ENCODE measurements around the gene THRB. TPM values are rescaled to one million over a fixed set of nuclear protein-coding genes. Genes with fewer than 3 reads are reported as not detected.

THRB gene
- total RNA-seq, 5 donors from 2014 or later (not counting 1 experiment from before 2014, with no cell fraction given) = 0.03 to 0.29 (median 0.19) TPM; not detected in 2

- Mint-ChIP-seq H3K9me3 (no peaks in the 10 kb centered on the region), H3K27ac (no peak overlapping the region), H3K27me3 (peaks cover 5 to 7% of the 10 kb centered on the region in 2 donors), H3K4me1 (no peaks in the 10 kb centered on the region), H3K4me3 (no peak overlapping the region), H3K36me3 (no peaks in the 10 kb centered on the region)
- no CpG with 5 or more reads among the region's 2 CpGs for WGBS (ENCODE audit: insufficient coverage)
- Histone ChIP-seq H3K36me3 (ENCODE audit: control insufficient read depth in 2 of 2, extremely low read depth in 1 of 2, insufficient read depth in 1 of 2, low read length in 1 of 2) (no peaks in the 10 kb centered on the region), H3K27ac (ENCODE audit: low read length) (no peak overlapping the region), H3K9me3 (no peaks in the 10 kb centered on the region), H3K27me3 (replicated peaks in 1 of 2; ENCODE audit: control insufficient read depth in 2 of 2, extremely low read depth in 1 of 2, insufficient read depth in 2 of 2, low read length in 1 of 2) (no peaks in the 10 kb centered on the region), H3K4me1 (ENCODE audit: control insufficient read depth in 1 of 2, extremely low read depth in 1 of 2, insufficient read depth in 2 of 2, low read length in 2 of 2) (no peaks in the 10 kb centered on the region), H3K4me3 (ENCODE audit: control insufficient read depth in 1 of 2, extremely low read depth in 1 of 2, low read length in 1 of 2) (no peak overlapping the region)
- ATAC-seq (replicated peaks in 1 of 4) (no peak), DNase-seq (no peak)
- CTCF ChIA-PET = no interaction called here
- POLR2A ChIA-PET = no interaction called here
Measured at GRCh38 chr3:24272875-24273274, 221.8 kb downstream of the THRB start.

GRCh38 chr3:24272408-24272807 lies 222.2 kb downstream of the THRB start:
- Histone ChIP-seq H3K27me3 (replicated peaks in 1 of 2; ENCODE audit: control insufficient read depth in 2 of 2, extremely low read depth in 1 of 2, insufficient read depth in 2 of 2, low read length in 1 of 2) (no peaks in the 10 kb centered on the region), H3K36me3 (ENCODE audit: control insufficient read depth in 2 of 2, extremely low read depth in 1 of 2, insufficient read depth in 1 of 2, low read length in 1 of 2) (no peaks in the 10 kb centered on the region), H3K4me1 (ENCODE audit: control insufficient read depth in 1 of 2, extremely low read depth in 1 of 2, insufficient read depth in 2 of 2, low read length in 2 of 2) (no peaks in the 10 kb centered on the region), H3K27ac (ENCODE audit: low read length) (no peak overlapping the region), H3K9me3 (no peaks in the 10 kb centered on the region), H3K4me3 (ENCODE audit: control insufficient read depth in 1 of 2, extremely low read depth in 1 of 2, low read length in 1 of 2) (no peak overlapping the region)
- ChIA-PET CTCF (no interaction called here), POLR2A (no interaction called here)
- no peak for ATAC-seq (replicated peaks in 1 of 4)
- H3K4me3 Mint-ChIP-seq = no peak overlapping the region
- no peaks in the 10 kb centered on the region for H3K36me3 Mint-ChIP-seq
- DNase-seq = no peak
- no peaks in the 10 kb centered on the region for H3K9me3 Mint-ChIP-seq
- peaks cover 2 to 7% of the 10 kb centered on the region in 2 donors for H3K27me3 Mint-ChIP-seq
- H3K27ac Mint-ChIP-seq = no peak overlapping the region
- no peaks in the 10 kb centered on the region for H3K4me1 Mint-ChIP-seq

- Histone ChIP-seq H3K4me1 (ENCODE audit: control insufficient read depth in 1 of 2, extremely low read depth in 1 of 2, insufficient read depth in 2 of 2, low read length in 2 of 2) (no peaks in the 10 kb centered on the region), H3K9me3 (no peaks in the 10 kb centered on the region), H3K4me3 (ENCODE audit: control insufficient read depth in 1 of 2, extremely low read depth in 1 of 2, low read length in 1 of 2) (no peak overlapping the region), H3K27ac (ENCODE audit: low read length) (no peak overlapping the region), H3K36me3 (ENCODE audit: control insufficient read depth in 2 of 2, extremely low read depth in 1 of 2, insufficient read depth in 1 of 2, low read length in 1 of 2) (no peaks in the 10 kb centered on the region), H3K27me3 (replicated peaks in 1 of 2; ENCODE audit: control insufficient read depth in 2 of 2, extremely low read depth in 1 of 2, insufficient read depth in 2 of 2, low read length in 1 of 2) (no peaks in the 10 kb centered on the region)
- Mint-ChIP-seq H3K4me1 (no peaks in the 10 kb centered on the region), H3K4me3 (no peak overlapping the region), H3K9me3 (no peaks in the 10 kb centered on the region), H3K27me3 (peaks cover 2 to 6% of the 10 kb centered on the region in 2 donors), H3K27ac (no peak overlapping the region), H3K36me3 (no peaks in the 10 kb centered on the region)
- ChIA-PET CTCF (no interaction called here), POLR2A (no interaction called here)
- no CpG with 5 or more reads among the region's 3 CpGs for WGBS (ENCODE audit: insufficient coverage)
- no peak for ATAC-seq (replicated peaks in 1 of 4)
- DNase-seq = no peak
Measured at GRCh38 chr3:24271228-24271627, 223.4 kb downstream of the THRB start.

- ChIA-PET CTCF (no interaction called here), POLR2A (interaction anchor here in 1 of 2 donors (0.6 kb wide), 1 partner anchor 70 kb away, joined by 7 read pairs; no protein-coding TSS in a partner anchor)
- no peak overlapping the region for H3K27ac Mint-ChIP-seq
- no peak for ATAC-seq (replicated peaks in 1 of 4)
- Histone ChIP-seq H3K27me3 (replicated peaks in 1 of 2; ENCODE audit: control insufficient read depth in 2 of 2, extremely low read depth in 1 of 2, insufficient read depth in 2 of 2, low read length in 1 of 2) (no peaks in the 10 kb centered on the region), H3K4me3 (ENCODE audit: control insufficient read depth in 1 of 2, extremely low read depth in 1 of 2, low read length in 1 of 2) (no peak overlapping the region), H3K4me1 (ENCODE audit: control insufficient read depth in 1 of 2, extremely low read depth in 1 of 2, insufficient read depth in 2 of 2, low read length in 2 of 2) (no peaks in the 10 kb centered on the region), H3K36me3 (ENCODE audit: control insufficient read depth in 2 of 2, extremely low read depth in 1 of 2, insufficient read depth in 1 of 2, low read length in 1 of 2) (no peaks in the 10 kb centered on the region), H3K27ac (ENCODE audit: low read length) (no peak overlapping the region), H3K9me3 (no peaks in the 10 kb centered on the region)
- H3K9me3 Mint-ChIP-seq = no peaks in the 10 kb centered on the region
- no peaks in the 10 kb centered on the region for H3K36me3 Mint-ChIP-seq
- H3K4me1 Mint-ChIP-seq = no peaks in the 10 kb centered on the region
- WGBS (ENCODE audit: insufficient coverage) = no CpG with 5 or more reads among the region's 1 CpG
- DNase-seq = no peak
- H3K4me3 Mint-ChIP-seq = no peak overlapping the region
- H3K27me3 Mint-ChIP-seq = peaks cover 0 to 6% of the 10 kb centered on the region in 2 donors
Measured at GRCh38 chr3:24270744-24271143, 223.9 kb downstream of the THRB start.

GRCh38 chr3:24270204-24270691 lies 224.4 kb downstream of the THRB start:
- Mint-ChIP-seq H3K4me1 (no peaks in the 10 kb centered on the region), H3K27ac (no peak overlapping the region), H3K4me3 (no peak overlapping the region), H3K9me3 (no peaks in the 10 kb centered on the region), H3K36me3 (no peaks in the 10 kb centered on the region), H3K27me3 (peaks cover 0 to 4% of the 10 kb centered on the region in 2 donors)
- Histone ChIP-seq H3K27me3 (replicated peaks in 1 of 2; ENCODE audit: control insufficient read depth in 2 of 2, extremely low read depth in 1 of 2, insufficient read depth in 2 of 2, low read length in 1 of 2) (no peaks in the 10 kb centered on the region), H3K4me1 (ENCODE audit: control insufficient read depth in 1 of 2, extremely low read depth in 1 of 2, insufficient read depth in 2 of 2, low read length in 2 of 2) (no peaks in the 10 kb centered on the region), H3K36me3 (ENCODE audit: control insufficient read depth in 2 of 2, extremely low read depth in 1 of 2, insufficient read depth in 1 of 2, low read length in 1 of 2) (no peaks in the 10 kb centered on the region), H3K9me3 (no peaks in the 10 kb centered on the region), H3K27ac (ENCODE audit: low read length) (no peak overlapping the region), H3K4me3 (ENCODE audit: control insufficient read depth in 1 of 2, extremely low read depth in 1 of 2, low read length in 1 of 2) (no peak overlapping the region)
- ChIA-PET POLR2A (interaction anchor here in 1 of 2 donors (0.6 kb wide), 1 partner anchor 70 kb away, joined by 7 read pairs; no protein-coding TSS in a partner anchor), CTCF (no interaction called here)
- no peak for ATAC-seq (replicated peaks in 1 of 4)
- DNase-seq = no peak
- 60% methylated on average over 1 of the region's 2 CpGs for WGBS (ENCODE audit: insufficient coverage)

- POLR2A ChIA-PET = no interaction called here
- Histone ChIP-seq H3K36me3 (ENCODE audit: control insufficient read depth in 2 of 2, extremely low read depth in 1 of 2, insufficient read depth in 1 of 2, low read length in 1 of 2) (no peaks in the 10 kb centered on the region), H3K4me3 (ENCODE audit: control insufficient read depth in 1 of 2, extremely low read depth in 1 of 2, low read length in 1 of 2) (no peak overlapping the region), H3K27ac (ENCODE audit: low read length) (no peak overlapping the region), H3K27me3 (replicated peaks in 1 of 2; ENCODE audit: control insufficient read depth in 2 of 2, extremely low read depth in 1 of 2, insufficient read depth in 2 of 2, low read length in 1 of 2) (no peaks in the 10 kb centered on the region), H3K9me3 (no peaks in the 10 kb centered on the region), H3K4me1 (ENCODE audit: control insufficient read depth in 1 of 2, extremely low read depth in 1 of 2, insufficient read depth in 2 of 2, low read length in 2 of 2) (no peaks in the 10 kb centered on the region)
- WGBS (ENCODE audit: insufficient coverage) = 94% methylated on average over 2 of the region's 3 CpGs
- CTCF ChIA-PET = interaction anchor here in 1 of 2 donors (1.4 kb wide), 1 partner anchor 376 kb away, joined by 3 read pairs; no protein-coding TSS in a partner anchor
- Mint-ChIP-seq H3K27ac (no peak overlapping the region), H3K27me3 (peaks cover 0 to 3% of the 10 kb centered on the region in 2 donors), H3K4me3 (no peak overlapping the region), H3K4me1 (no peaks in the 10 kb centered on the region), H3K36me3 (no peaks in the 10 kb centered on the region), H3K9me3 (no peaks in the 10 kb centered on the region)
- ATAC-seq (replicated peaks in 1 of 4) (no peak), DNase-seq (peak in 1 of 35 experiments; percentile 14)
Measured at GRCh38 chr3:24264748-24265158, 229.9 kb downstream of the THRB start.

GRCh38 chr3:24264011-24264410 lies 230.6 kb downstream of the THRB start:
- Mint-ChIP-seq H3K27ac (no peak overlapping the region), H3K36me3 (no peaks in the 10 kb centered on the region), H3K4me1 (no peaks in the 10 kb centered on the region), H3K9me3 (no peaks in the 10 kb centered on the region), H3K4me3 (no peak overlapping the region), H3K27me3 (peaks cover 0 to 3% of the 10 kb centered on the region in 2 donors)
- Histone ChIP-seq H3K36me3 (ENCODE audit: control insufficient read depth in 2 of 2, extremely low read depth in 1 of 2, insufficient read depth in 1 of 2, low read length in 1 of 2) (no peaks in the 10 kb centered on the region), H3K4me3 (ENCODE audit: control insufficient read depth in 1 of 2, extremely low read depth in 1 of 2, low read length in 1 of 2) (no peak overlapping the region), H3K27me3 (replicated peaks in 1 of 2; ENCODE audit: control insufficient read depth in 2 of 2, extremely low read depth in 1 of 2, insufficient read depth in 2 of 2, low read length in 1 of 2) (no peaks in the 10 kb centered on the region), H3K4me1 (ENCODE audit: control insufficient read depth in 1 of 2, extremely low read depth in 1 of 2, insufficient read depth in 2 of 2, low read length in 2 of 2) (no peaks in the 10 kb centered on the region), H3K27ac (ENCODE audit: low read length) (no peak overlapping the region), H3K9me3 (no peaks in the 10 kb centered on the region)
- no peak for DNase-seq
- ChIA-PET POLR2A (no interaction called here), CTCF (interaction anchor here in 1 of 2 donors (1.4 kb wide), 1 partner anchor 376 kb away, joined by 3 read pairs; no protein-coding TSS in a partner anchor)
- ATAC-seq (replicated peaks in 1 of 4) = no peak
- whole genome bisulfite sequencing (ENCODE audit: insufficient coverage) = no CpG with 5 or more reads among the region's 1 CpG
